ENCODE data around the gene MOBP. TPM values are rescaled to one million over a fixed set of nuclear protein-coding genes. Genes with fewer than 3 reads are reported as not detected.

Gene MOBP
- total and polyA plus RNA-seq, 2 experiments from 2014 or later: not detected

- TF ChIP-seq, protein P1, sequence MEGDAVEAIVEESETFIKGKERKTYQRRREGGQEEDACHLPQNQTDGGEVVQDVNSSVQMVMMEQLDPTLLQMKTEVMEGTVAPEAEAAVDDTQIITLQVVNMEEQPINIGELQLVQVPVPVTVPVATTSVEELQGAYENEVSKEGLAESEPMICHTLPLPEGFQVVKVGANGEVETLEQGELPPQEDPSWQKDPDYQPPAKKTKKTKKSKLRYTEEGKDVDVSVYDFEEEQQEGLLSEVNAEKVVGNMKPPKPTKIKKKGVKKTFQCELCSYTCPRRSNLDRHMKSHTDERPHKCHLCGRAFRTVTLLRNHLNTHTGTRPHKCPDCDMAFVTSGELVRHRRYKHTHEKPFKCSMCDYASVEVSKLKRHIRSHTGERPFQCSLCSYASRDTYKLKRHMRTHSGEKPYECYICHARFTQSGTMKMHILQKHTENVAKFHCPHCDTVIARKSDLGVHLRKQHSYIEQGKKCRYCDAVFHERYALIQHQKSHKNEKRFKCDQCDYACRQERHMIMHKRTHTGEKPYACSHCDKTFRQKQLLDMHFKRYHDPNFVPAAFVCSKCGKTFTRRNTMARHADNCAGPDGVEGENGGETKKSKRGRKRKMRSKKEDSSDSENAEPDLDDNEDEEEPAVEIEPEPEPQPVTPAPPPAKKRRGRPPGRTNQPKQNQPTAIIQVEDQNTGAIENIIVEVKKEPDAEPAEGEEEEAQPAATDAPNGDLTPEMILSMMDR (conservative IDR thresholded peaks at IDR 0.05; ENCODE audit: low read depth in 2 of 2): no peak
- TF ChIP-seq ZNF331 (CRISPR knock-in tag; IDR thresholded peaks at IDR 0.05; ENCODE audit: low read depth): no peak
- TF ChIP-seq POLR2AphosphoS5 (IDR thresholded peaks at IDR 0.05; ENCODE audit: low read depth): no peak
Observed at GRCh38 chr3:39440316-39440715, 27.2 kb upstream of the MOBP start (continued).

GRCh38 chr3:39443530-39443929 lies 23.9 kb upstream of the MOBP start:
- H2AFZ ChIP-seq: peak overlapping the region; percentile 89; the same call in 1 of the 2 replicates
- no peaks in the 10 kb centered on the region for H3K9me2 ChIP-seq (ENCODE audit: insufficient read depth)
- H3K27me3 Mint-ChIP-seq (ENCODE audit: insufficient read depth, low read depth, poor library complexity): no peaks in the 10 kb centered on the region
- DNase-seq (ENCODE audit: low spot score): peak; percentile 65
- no peaks in the 10 kb centered on the region for H3K79me2 ChIP-seq (replicated peaks; ENCODE audit: insufficient read depth)
- no peaks in the 10 kb centered on the region for H3F3A ChIP-seq (replicated peaks; ENCODE audit: low read depth)
- H3K9me3 Mint-ChIP-seq: no peaks in the 10 kb centered on the region
- H3K36me3 ChIP-seq (ENCODE audit: insufficient read depth): no peaks in the 10 kb centered on the region
- ATAC-seq: peak; percentile 96
- H3K27ac Mint-ChIP-seq: no peak overlapping the region
- H3K27me3 ChIP-seq (ENCODE audit: insufficient read depth): no peaks in the 10 kb centered on the region
- no peak overlapping the region for H3K4me3 ChIP-seq
- no peak overlapping the region for H3K4me2 ChIP-seq
- H3K4me3 Mint-ChIP-seq: no peak overlapping the region
- H3K27ac ChIP-seq (ENCODE audit: low read depth): no peak overlapping the region
- TF ChIP-seq, protein P2, sequence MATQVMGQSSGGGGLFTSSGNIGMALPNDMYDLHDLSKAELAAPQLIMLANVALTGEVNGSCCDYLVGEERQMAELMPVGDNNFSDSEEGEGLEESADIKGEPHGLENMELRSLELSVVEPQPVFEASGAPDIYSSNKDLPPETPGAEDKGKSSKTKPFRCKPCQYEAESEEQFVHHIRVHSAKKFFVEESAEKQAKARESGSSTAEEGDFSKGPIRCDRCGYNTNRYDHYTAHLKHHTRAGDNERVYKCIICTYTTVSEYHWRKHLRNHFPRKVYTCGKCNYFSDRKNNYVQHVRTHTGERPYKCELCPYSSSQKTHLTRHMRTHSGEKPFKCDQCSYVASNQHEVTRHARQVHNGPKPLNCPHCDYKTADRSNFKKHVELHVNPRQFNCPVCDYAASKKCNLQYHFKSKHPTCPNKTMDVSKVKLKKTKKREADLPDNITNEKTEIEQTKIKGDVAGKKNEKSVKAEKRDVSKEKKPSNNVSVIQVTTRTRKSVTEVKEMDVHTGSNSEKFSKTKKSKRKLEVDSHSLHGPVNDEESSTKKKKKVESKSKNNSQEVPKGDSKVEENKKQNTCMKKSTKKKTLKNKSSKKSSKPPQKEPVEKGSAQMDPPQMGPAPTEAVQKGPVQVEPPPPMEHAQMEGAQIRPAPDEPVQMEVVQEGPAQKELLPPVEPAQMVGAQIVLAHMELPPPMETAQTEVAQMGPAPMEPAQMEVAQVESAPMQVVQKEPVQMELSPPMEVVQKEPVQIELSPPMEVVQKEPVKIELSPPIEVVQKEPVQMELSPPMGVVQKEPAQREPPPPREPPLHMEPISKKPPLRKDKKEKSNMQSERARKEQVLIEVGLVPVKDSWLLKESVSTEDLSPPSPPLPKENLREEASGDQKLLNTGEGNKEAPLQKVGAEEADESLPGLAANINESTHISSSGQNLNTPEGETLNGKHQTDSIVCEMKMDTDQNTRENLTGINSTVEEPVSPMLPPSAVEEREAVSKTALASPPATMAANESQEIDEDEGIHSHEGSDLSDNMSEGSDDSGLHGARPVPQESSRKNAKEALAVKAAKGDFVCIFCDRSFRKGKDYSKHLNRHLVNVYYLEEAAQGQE (IDR thresholded peaks at IDR 0.05; ENCODE audit: unreplicated experiment): no peak
- TF ChIP-seq EZH2phosphoT487 (IDR thresholded peaks at IDR 0.05; ENCODE audit: unreplicated experiment) (no peak), ZNF331 (CRISPR knock-in tag; IDR thresholded peaks at IDR 0.05; ENCODE audit: low read depth) (no peak), NANOG (IDR thresholded peaks at IDR 0.05; ENCODE audit: borderline replicate concordance) (no peak), POLR2AphosphoS5 (IDR thresholded peaks at IDR 0.05; ENCODE audit: low read depth) (no peak), EZH2 (IDR thresholded peaks at IDR 0.05; ENCODE audit: low read depth, unreplicated experiment) (no peak)
- TF ChIP-seq, protein P1 (conservative IDR thresholded peaks at IDR 0.05; ENCODE audit: low read depth in 2 of 2): peak; percentile 42 to 89
- no peaks in the 10 kb centered on the region for H4K20me1 ChIP-seq (replicated peaks; ENCODE audit: insufficient read depth)
- H3K4me1 ChIP-seq (ENCODE audit: insufficient read depth): 0 out of 2 replicates have a peak, but pooled peaks cover 6% of the 10 kb centered on the region
- H3K4me1 Mint-ChIP-seq: peaks cover 5% of the 10 kb centered on the region
- H3K36me3 Mint-ChIP-seq (ENCODE audit: low read depth): no peaks in the 10 kb centered on the region
